Left colon (tissue), 2 donors: Measurements from ENCODE around the gene MRPL49. TPM values are rescaled to one million over a fixed set of nuclear protein-coding genes. Genes with fewer than 3 reads are reported as not detected.
"Not testable (repeated sequence)": the region's sequence is repeated elsewhere in the genome, so short reads cannot be mapped to it uniquely, and the experiment has no call there.

Experiments
- ATAC-seq: fragments of 200-7000 bp; cut with Tn5 transposase; one replicate; pipeline ENCODE4 v1.9.1; 2020; ENCODE audit warnings: mild to moderate bottlenecking, moderate library complexity
- DNase-seq, 2 donors: peaks; one replicate each; pipeline ENCODE4 v3.0.0-alpha.2; 2020
- intact Hi-C, 2 donors: fragments of 100-400 bp; cut with DNase I in 1 of 2; cut with micrococcal nuclease in 1 of 2; formaldehyde crosslinking; loops; one replicate each; pipeline versions ENCODE4 v1.11.2 to v1.14.0; 2022; cut with DNase I, micrococcal nuclease
- total RNA-seq, 2 donors: library from RNA; stranded (reverse); fragmentation: NEBNext Ultra II Directional; extraction: Animal tissue kit (Norgen Biotek cat#: 25700); gene quantifications; one replicate each; pipeline ENCODE4 v1.2.1, GENCODE V29; 2021
- donor health status: DM: no; HTN: no; CAD: no.
- donor health status: DM: yes; HTN: yes; CAD: no.

Gene MRPL49
- total RNA-seq, 2 donors from 2014 or later, result 47.0 to 54.5 TPM

DNA sequence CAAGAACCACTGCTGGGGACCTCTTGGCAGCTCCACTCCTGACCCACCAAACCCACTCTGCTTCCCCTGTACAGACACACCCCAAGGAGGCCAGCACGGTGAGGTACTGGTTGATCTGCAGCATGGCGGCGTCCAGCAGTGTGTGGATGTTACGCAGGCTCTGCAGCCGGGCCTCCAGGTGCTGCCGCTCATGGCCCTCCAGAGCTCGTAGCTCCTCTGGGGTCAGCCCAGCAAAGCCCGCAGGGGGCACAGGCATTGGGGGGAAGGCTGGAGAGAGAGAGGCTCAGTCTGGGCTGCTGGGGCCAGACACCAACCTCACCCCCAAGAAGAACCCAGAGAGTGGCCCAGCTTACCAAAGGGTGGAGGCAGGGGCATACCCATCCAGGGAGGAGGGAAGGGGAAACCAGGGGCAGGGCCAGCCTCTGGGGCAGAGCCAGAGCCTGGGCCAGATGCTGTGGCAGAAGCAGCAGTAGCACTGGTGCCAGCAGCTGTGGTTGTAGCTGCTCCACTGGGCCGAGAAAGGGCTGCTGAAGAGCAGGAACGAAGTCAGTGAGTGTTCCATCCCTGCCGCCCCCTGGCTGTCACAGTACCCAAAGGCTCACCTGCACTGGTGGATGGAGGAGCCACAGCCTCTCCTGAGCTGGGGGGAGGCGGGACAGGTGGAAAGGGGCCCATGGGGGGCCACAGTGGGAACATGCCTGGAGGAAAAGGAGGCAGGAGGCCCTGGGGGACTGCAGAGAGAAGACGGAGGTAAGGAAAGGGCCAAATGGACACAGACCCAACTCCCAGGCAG, 7.7 kb downstream of the MRPL49 start:
- ATAC-seq (no peak), DNase-seq (peak; percentile 9 to 24)
- intact Hi-C loops, result no loop called here

DNA sequence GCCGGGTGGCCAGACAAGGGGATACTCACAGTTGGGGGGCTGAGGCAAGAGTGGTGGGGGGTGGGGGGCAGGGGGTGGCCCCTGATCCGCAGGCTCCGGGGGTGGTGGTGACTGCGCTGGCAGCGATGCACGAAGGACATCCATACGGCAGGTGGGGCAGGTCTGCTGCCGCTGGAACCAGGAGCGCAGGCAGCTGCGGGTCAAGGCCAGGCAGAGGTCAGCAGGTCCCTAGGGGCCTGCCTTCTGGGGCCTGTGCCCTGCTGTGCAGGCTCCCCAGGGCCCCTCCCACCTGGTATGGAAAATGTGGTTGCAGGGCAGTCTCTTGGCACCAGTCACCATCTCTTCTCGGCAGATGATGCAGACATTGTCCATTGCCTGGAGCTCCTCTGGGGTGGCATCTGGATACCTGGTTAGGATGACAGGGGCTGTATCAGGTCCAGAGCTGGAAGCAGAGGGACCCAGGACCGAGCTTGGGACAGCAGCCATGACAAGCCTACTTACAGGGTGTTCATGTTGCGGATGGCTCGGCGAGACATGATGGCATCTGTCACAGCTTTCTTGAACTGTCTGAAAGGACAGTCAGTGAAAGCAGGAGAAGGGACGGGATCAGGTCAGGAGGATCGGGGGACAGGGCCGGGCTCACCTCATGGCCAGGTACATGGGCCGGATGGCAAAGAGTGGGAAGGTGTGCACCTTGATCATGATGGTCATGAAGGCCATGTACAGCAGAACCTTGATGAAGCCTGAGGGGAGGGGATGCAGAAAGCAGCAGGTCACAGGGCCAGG, 8.7 kb downstream of the MRPL49 start:
- DNase-seq, result peak; percentile 5 to 21
- intact Hi-C loops, result no loop called here
- ATAC-seq, result no peak

DNA sequence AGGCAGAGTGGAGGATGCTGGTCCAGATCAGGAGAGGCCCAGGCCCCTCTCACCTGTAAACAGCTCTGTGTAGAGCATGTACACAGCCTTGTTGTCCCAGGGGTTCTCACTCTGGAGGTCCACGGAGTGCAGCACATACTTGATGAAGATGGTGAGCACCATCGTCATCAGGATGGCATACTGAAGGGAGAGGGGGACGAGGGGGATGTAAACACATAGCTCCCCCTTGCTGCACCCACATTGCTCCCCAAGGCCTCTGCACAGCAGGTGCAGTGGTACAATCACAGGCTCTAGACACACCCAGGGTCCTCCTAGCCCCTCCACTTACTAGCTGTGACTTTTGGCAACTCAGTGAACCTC, 9.3 kb downstream of the MRPL49 start:
- ATAC-seq, result no peak
- DNase-seq, result peak; percentile 4 to 20
- intact Hi-C loops, result no loop called here

DNA sequence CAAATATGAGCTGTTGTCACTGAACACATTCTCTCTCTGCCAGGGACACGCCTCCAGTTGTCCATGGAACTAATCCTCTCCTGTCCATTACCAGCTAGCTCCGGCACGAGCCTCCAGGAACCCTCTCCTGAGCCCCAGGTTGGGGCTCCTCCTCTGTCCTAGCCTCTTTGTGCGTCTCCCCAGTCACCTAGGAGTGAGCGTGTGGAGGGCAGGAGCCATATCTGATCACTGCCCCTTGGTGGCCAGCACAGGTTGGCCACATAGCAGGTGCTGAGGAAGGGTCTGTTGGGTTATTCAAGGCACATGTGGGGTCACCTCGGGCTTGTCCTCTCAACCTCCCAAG, 9.7 kb downstream of the MRPL49 start:
- DNase-seq (no peak), ATAC-seq (no peak)
- intact Hi-C loops, result no loop called here

DNA sequence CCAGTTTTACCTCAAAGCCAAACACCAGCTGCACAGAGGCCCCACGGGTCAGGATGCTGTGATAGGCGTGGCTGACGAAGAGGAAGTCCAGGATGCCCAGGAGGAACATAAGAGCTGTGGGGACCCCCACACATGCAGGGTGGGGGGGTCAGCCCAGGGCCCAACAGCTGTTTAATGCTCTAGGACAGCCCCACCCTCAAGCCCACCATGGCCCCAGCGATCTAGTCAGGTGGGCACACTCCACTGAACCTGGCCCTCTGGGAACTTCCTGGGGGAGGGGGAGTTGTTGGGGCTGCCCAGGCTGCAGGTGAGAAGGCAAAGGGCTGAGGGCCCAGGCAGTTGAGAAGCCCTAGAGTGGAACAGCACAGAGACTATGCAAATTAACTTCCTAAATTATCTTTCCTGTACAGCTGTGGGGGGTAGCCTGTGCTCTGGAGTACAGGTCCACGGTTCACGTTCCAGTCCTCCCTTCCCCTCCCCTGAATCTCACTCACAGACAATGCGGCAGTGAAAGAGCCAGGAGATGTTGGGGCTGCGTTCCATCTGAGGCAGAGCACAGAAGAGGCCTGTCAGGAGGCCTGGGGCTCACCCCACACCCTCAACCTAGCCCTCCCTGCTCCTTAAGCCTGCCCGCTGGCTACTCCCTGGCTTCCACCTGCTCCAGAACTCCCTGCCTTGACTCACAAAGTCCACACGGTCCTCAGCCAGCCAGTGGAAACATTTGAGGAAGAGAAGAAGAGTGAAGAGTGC, 10.3 kb downstream of the MRPL49 start:
- DNase-seq (peak; percentile 33 to 40), ATAC-seq (no peak)
- intact Hi-C loops, result no loop called here

DNA sequence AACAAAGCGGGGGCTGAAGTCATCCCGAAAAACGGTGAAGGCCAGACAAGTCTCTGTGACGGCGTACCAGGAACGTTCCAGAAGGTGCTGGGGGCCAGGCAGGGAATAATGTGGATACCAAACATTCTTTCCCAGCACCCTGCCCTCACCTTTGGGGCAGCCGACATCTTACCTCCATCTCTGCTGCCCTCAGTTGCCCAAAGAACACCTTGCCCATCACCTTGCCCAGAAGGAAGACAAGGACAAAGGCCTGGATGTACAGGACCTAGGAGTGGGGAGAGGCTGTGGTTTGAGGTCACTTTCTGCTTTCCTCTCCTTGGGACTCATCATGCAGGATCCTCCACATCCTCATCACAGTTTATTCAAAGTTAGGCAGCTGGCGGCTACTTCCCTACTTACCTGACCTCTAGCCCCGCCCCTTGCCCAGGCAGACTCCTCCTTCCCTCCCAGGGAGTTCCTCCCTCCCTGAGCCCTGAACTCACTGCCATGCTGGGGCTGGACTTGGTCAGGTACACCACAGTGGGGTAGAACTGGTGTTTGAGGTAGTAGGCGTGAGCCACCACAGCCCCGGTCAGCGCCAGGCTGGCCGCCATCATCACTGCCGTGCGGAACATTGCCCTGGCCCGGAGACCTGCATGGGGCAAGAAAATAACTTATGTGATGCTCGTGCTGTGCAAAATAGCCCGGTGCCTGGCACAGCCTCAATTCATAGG, 11.0 kb downstream of the MRPL49 start:
- DNase-seq (peak; percentile 92 to 93), ATAC-seq (peak; percentile 52)
- intact Hi-C loops, result no loop called here

DNA sequence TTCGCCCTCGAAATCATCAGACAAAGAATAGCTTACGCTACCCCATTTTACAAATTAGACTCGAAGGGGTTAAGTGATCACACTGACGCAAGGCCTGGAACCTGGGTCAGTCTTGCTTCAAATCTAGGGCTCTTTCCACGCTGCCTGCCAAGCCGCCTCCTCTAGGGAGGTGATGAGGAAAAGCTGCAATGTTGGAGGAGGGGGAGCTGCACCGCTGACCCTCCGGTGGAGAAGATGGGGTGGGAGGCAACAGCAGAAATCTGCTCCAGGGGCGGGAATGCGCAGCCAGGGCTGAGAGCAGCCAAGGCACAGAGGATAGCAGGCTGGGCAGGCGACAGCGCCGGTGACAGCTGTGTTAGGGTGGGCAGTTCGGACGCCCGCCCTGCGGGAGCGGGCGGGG, 11.6 kb downstream of the MRPL49 start:
- intact Hi-C loops, result no loop called here
- ATAC-seq (no peak), DNase-seq (peak; percentile 42)

DNA sequence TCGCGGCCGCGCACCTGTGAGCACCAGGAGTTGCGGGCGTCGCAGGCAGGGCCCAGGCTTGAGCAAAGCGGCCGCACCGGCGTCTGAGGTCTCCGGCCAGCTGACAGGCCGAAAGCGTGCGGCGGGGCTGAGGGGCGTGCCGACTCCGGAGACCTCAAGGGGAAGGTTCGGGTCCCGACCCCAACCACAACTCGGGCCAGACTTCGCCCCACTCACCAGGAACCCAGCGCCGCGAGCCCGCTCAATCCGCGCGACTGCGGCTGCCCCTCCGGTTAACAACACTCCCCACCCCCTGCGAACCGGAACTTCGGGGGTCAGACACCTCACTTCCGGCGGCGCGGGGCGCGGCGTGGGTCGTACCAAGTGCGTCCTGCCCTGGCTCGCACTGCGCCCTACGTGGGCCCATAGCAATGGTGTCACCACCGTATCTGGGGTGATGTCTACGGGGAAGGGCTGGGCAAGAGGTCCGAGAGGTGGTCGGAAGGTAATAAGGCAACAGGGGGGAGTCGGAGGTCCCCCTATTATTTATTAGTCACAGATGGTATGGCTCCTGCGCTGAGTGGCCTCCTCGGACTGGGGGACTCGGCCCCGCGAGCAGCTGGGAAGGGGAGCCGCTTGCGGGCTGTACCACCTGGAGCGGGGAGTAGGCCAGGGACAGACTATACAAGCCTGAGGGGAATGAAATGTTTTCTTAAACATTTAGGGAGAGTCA, 12.3 kb downstream of the MRPL49 start, which contains the start of gene SYVN1:
SYVN1 (minus strand) TSS at position 280 of the 712 bp plus-strand sequence. CDS start 918 bp downstream, outside the sequence.
- peak; percentile 94 to 96 for DNase-seq
- intact Hi-C loops, result no loop called here
- ATAC-seq, result peak; percentile 76

DNA sequence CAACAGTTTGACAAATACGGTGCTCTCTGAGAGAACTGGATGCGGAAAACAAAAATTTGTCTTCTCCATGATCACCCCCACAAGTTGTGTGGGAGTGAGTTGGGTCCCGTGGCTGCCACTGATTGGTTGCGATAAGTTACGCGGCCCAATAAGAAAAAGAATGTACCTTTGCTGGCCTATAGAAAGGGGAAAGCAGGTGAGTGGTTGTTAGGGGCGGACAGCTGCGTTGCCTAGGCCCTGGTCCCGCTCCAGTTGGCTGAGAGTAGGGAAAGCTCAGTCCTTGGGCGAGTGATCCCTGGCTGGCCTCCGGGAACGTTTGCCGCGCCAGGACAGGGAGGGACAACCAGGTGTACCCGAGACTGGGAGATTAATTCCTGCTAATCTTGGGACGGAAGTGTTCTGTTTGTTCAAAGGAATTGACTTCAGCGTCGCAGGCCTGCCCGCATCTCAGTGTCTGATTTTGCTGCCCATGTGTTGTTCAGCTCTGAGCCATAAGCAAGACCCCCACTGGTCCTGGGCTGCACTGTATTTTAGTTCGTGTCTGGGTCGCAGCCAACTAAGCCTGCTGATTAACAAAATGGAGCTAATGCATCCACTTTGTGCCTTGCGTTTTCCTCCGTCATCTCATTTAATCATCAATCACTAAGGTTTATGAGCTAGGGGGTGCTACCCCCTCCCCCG, 13.0 kb downstream of the MRPL49 start:
- intact Hi-C loops, result no loop called here

DNA sequence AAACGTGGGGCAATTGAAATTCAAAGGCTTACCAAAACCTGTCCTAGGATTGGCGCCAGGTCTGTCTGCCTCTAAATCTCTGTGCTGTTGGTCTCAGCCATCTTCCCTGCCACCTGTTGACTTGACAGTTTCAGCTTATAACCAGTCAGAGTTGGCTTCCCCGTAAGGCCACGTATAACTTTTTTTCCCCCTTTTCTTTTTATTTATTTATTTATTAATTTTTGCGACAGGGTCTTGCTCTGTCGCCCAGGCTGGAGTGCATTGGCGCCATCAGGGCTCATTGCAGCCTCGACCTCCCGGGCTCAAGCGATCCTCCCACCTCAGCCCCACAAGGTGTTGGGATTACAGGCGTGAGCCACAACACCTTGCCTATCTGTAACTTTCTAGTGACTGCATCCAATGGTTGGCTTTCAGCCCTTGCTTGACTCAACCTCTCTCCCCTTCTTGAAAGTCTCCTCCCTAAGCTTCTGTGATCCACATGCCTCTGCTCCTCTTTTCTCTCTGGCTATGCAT, 13.6 kb downstream of the MRPL49 start:
- intact Hi-C loops, result loop anchor here in 1 of 2 donors (2.0 kb wide), 1 partner anchor 45 kb away; the partner anchor contains the start of gene CAPN1
- ATAC-seq (no peak), DNase-seq (peak in 1 of 2 donors; percentile 32)

More for the DNA sequence above, 13.0 kb downstream of the MRPL49 start:
- DNase-seq, result peak; percentile 91 to 97
- peak; percentile 76 for ATAC-seq

DNA sequence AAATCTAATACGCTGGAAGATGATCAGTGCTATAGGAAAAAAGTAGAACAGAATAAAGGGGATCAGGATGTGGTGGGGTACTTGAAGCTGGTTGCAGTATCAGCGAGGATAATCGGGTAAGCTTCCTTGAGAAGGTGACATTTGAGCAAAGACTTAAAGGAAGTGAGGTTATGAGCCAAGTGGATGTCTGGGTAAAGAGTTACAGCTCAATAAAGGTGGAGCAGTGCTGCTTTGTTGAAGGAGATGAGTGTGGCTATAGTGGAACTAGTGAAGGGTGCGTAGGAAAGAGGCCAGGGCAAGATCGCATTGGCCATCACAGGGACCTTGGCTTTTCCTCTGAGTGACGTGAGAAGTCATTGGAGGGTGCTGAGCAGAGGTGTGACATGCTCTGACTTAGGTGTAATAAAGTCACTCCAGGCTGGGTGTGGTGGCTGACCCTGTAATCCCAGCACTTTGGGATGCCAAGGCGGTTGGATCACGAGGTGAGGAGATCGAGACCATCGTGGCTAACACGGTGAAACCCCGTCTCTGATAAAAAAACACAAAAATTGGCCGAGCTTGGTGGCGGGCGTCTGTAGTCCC, 14.5 kb downstream of the MRPL49 start:
- ATAC-seq (peak; percentile 46), DNase-seq (peak; percentile 50 to 74)
- intact Hi-C loops, result loop anchor here in 1 of 2 donors (2.0 kb wide), 1 partner anchor 44 kb away; the partner anchor contains the start of gene CAPN1

DNA sequence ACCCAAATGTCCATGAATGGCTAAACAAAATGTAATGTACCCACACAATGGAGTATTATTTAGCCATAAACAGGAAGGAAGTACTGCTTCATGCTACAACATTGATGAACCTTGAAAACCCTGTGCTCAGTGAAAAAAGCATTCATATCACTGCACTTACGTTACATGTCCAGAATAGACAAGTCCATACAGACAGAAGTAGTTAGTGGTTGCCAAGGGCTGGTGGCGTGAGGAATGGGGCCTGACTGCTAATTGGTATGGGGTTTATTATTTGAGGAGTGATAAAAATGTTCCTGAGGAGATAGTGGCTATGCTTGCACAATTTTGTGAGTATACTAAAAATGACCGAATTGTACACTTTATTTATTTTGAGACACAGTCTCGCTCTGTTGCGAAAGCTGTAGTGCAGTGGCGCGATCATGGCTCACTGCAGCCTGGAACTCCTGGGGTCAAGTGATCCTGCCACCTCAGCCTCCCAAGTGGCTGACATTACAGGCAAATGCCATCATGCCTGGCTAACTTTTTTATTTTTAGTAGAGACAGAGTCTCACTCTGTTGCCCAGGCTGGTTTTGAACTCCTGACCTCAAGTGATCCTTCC, 19.9 kb downstream of the MRPL49 start:
- intact Hi-C loops, result no loop called here
- ATAC-seq (no peak), DNase-seq (no peak)

DNA sequence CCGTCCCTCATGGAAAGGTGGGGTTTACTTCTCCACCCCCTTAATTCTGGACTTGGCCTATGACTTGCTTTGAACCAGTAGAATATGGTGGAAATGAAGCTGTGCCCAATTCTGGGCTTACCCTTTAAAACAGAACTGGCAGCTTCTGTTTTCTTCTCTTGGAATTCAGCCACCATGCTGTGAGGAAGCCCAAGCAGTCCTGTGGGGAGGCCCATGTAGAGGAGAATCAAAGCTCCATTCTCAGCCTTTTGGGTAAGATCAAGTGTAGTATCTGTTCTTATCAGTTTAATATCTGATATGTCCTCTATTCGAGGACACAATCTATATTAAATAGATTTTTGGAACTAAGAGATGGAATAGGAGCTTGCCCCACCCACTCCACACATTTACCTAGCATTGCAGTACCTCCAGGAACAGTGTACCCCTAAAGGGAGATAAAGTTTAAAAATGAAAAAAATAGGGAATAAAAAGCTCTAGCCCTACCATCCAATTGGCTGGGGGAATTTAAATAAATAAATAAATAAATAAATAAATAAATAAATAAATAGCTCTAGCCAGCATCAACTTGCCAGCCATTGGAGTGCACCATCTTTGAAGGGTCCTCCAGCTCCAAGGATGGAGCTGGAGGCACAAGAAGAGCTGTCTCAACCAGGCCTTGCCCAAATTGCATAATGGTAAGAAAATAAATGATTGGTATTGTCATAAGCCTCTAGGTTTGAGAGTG, 25.4 kb downstream of the MRPL49 start:
- ATAC-seq (no peak), DNase-seq (peak in 1 of 2 donors; percentile 10)
- intact Hi-C loops, result no loop called here

DNA sequence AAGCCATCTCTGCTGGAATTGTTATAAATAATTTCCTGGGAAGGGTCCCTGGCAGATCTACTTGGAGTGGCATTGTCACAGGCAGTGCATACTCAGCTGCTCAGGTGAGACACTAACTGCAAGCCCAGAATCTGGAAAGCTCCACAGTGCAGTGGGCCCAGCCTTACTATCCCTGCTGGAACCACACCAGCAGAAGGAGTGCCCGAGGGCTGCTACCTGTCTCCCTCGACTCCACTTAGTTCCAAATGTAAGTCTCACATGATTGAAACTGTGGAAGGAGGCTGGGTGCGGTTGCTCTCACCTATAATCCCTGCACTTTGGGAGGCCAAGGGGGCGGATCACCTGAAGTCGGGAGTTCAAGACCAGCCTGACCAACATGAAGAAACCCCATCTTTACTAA, 26.5 kb downstream of the MRPL49 start:
- DNase-seq (peak in 1 of 2 donors; percentile 9), ATAC-seq (no peak)
- intact Hi-C loops, result no loop called here

DNA sequence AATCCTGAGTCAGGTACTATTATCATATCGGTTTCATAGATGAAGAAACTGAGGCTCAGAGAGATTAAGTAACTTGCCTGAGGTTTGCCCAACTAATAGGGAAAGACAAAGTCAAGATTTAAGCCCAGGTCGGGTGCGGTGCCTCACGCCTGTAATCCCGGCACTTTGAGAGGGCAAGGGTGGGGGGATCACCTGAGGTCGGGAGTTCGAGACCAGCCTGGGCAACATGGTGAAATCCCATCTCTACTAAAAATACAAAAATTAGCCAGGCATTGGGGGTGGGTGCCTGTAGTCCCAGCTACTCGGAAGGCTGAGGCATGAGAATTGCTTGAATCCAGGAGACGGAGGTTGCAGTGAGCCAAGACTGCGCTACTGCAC, 28.0 kb downstream of the MRPL49 start:
- ATAC-seq, intact Hi-C loops: not testable (repeated sequence)
- DNase-seq, result peak in 1 of 2 donors; percentile 22
